ENCODE data around the gene C10orf62. TPM values are rescaled to one million over a fixed set of nuclear protein-coding genes. Genes with fewer than 3 reads are reported as not detected.
"Not testable (repeated sequence)": the region's sequence is repeated elsewhere in the genome, so short reads cannot be mapped to it uniquely, and the experiment has no call there.

The C10orf62 gene
- total and polyA plus RNA-seq, 10 of the 15 experiments (the other 5 are each of a cell fraction or from before 2014, with no cell fraction given), result not detected

DNA sequence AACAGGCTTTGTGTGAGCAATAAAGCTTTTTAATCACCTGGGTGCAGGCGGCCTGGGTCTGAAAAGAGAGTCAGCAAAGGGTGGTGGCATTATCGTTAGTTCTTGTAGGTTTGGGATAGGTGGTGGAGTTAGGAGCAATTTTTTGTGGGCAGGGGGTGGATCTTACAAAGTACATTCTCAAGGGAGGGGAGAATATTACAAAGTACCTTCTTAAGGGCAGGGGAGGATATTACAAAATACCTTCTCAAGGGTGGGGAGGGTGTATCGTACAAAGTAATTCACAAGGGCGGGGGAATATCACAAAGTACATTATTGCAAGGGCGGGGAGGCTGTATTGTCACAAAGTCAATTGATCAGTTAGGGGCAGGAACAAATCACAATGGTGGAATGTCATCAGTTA is 27.2 kb upstream of the C10orf62 start:
- WGBS (ENCODE audit: insufficient coverage, insufficient replicate concordance, low lambda C conversion rate, missing lambda C conversion rate), result 96% methylated on average over 5 of the region's 5 CpGs
- H3K4me2 ChIP-seq (ENCODE audit: control insufficient read depth, insufficient read depth); H3K9me3 ChIP-seq (replicated peaks; ENCODE audit: control insufficient read depth, insufficient read depth, low read length); POLR2A ChIA-PET; H3K27me3 ChIP-seq (replicated peaks in 1 of 2; ENCODE audit: control insufficient read depth in 2 of 2, insufficient read depth in 2 of 2, low read length in 1 of 2); H3K36me3 ChIP-seq (ENCODE audit: control insufficient read depth in 2 of 2, insufficient read depth in 2 of 2, low read length in 1 of 2); DNase-seq (ENCODE audit: low read depth, low spot score); H3K4me3 ChIP-seq; H3K4me1 ChIP-seq (ENCODE audit: control insufficient read depth, insufficient read depth, low read length); BruUV-seq (replicated peaks); in situ Hi-C loops (cut with MboI); H4K20me1 ChIP-seq (ENCODE audit: control insufficient read depth, insufficient read depth); H3K9ac ChIP-seq (ENCODE audit: control insufficient read depth, insufficient read depth, low read length); H3K27ac ChIP-seq (ENCODE audit: control insufficient read depth, insufficient read depth); SMC1A ChIA-PET (ENCODE audit: uncharacterized antibody, unreplicated experiment); FAIRE-seq; H3K79me2 ChIP-seq (ENCODE audit: control insufficient read depth, insufficient read depth, low read length); intact Hi-C loops (cut with micrococcal nuclease; ENCODE audit: unreplicated experiment); H2AFZ ChIP-seq (ENCODE audit: control insufficient read depth, low read depth, low read length); RAD21 ChIA-PET (ENCODE audit: unreplicated experiment); ATAC-seq: not testable (repeated sequence)
- CTCF ChIA-PET, result interaction anchor here (1.2 kb wide), 1 partner anchor 10 kb away, joined by 3 read pairs; no protein-coding TSS in a partner anchor

DNA sequence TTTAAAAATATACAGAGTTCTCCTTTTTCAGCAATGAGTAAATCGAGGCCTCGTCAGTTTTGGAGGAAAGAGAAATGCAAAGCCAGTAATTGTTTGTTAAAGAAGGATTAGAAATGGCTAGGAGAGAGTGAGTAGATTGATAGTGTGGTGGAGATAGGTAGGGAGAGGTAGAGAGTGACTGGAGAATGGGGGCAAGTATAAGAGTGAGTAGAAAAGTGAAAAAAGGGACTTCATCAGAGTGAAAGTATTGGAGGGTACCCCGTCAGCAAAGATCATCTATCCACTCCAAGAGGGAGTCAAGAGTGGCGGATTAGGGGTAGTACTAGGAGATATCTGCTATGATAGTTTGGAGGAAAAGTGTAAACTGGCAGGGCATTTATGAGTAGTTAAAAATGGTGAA is 26.2 kb upstream of the C10orf62 start:
- WGBS (ENCODE audit: insufficient coverage, insufficient replicate concordance, low lambda C conversion rate, missing lambda C conversion rate), result 80% methylated on average over 4 of the region's 4 CpGs
- ChIA-PET SMC1A (ENCODE audit: uncharacterized antibody, unreplicated experiment) (no interaction called here), CTCF (no interaction called here), POLR2A (no interaction called here), RAD21 (ENCODE audit: unreplicated experiment) (no interaction called here)
- intact Hi-C loops (cut with micrococcal nuclease; ENCODE audit: unreplicated experiment) (no loop called here), in situ Hi-C loops (cut with MboI) (no loop called here)
- Histone ChIP-seq H3K4me3 (no peak overlapping the region), H2AFZ (ENCODE audit: control insufficient read depth, low read depth, low read length) (no peak overlapping the region), H4K20me1 (ENCODE audit: control insufficient read depth, insufficient read depth) (no peaks in the 10 kb centered on the region), H3K9ac (ENCODE audit: control insufficient read depth, insufficient read depth, low read length) (no peak overlapping the region), H3K36me3 (ENCODE audit: control insufficient read depth in 2 of 2, insufficient read depth in 2 of 2, low read length in 1 of 2) (no peaks in the 10 kb centered on the region), H3K4me2 (ENCODE audit: control insufficient read depth, insufficient read depth) (no peak overlapping the region), H3K4me1 (ENCODE audit: control insufficient read depth, insufficient read depth, low read length) (peaks cover 5% of the 10 kb centered on the region), H3K79me2 (ENCODE audit: control insufficient read depth, insufficient read depth, low read length) (no peaks in the 10 kb centered on the region), H3K27ac (ENCODE audit: control insufficient read depth, insufficient read depth) (no peak overlapping the region), H3K27me3 (replicated peaks in 1 of 2; ENCODE audit: control insufficient read depth in 2 of 2, insufficient read depth in 2 of 2, low read length in 1 of 2) (no peaks in the 10 kb centered on the region), H3K9me3 (replicated peaks; ENCODE audit: control insufficient read depth, insufficient read depth, low read length) (no peaks in the 10 kb centered on the region; the same call in 2 of the 3 replicates)
- no peak for FAIRE-seq
- no peak for DNase-seq (ENCODE audit: low read depth, low spot score)
- ATAC-seq, result no peak
- no TSS peak for BruUV-seq (replicated peaks)
- TF ChIP-seq, protein P1, sequence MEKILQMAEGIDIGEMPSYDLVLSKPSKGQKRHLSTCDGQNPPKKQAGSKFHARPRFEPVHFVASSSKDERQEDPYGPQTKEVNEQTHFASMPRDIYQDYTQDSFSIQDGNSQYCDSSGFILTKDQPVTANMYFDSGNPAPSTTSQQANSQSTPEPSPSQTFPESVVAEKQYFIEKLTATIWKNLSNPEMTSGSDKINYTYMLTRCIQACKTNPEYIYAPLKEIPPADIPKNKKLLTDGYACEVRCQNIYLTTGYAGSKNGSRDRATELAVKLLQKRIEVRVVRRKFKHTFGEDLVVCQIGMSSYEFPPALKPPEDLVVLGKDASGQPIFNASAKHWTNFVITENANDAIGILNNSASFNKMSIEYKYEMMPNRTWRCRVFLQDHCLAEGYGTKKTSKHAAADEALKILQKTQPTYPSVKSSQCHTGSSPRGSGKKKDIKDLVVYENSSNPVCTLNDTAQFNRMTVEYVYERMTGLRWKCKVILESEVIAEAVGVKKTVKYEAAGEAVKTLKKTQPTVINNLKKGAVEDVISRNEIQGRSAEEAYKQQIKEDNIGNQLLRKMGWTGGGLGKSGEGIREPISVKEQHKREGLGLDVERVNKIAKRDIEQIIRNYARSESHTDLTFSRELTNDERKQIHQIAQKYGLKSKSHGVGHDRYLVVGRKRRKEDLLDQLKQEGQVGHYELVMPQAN (conservative IDR thresholded peaks at IDR 0.05), result no peak
- TF ChIP-seq FOXK2 (IDR thresholded peaks at IDR 0.05), result no peak
- no peak for TF ChIP-seq NFYB (IDR thresholded peaks at IDR 0.05; ENCODE audit: insufficient read depth, low read depth, low read length)
- TF ChIP-seq MXI1 (IDR thresholded peaks at IDR 0.05; ENCODE audit: low read depth, low read length), result no peak
- TF ChIP-seq, protein P2, sequence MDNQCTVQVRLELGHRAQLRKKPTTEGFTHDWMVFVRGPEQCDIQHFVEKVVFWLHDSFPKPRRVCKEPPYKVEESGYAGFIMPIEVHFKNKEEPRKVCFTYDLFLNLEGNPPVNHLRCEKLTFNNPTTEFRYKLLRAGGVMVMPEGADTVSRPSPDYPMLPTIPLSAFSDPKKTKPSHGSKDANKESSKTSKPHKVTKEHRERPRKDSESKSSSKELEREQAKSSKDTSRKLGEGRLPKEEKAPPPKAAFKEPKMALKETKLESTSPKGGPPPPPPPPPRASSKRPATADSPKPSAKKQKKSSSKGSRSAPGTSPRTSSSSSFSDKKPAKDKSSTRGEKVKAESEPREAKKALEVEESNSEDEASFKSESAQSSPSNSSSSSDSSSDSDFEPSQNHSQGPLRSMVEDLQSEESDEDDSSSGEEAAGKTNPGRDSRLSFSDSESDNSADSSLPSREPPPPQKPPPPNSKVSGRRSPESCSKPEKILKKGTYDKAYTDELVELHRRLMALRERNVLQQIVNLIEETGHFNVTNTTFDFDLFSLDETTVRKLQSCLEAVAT (IDR thresholded peaks at IDR 0.05), result no peak
- no peak for TF ChIP-seq EED (IDR thresholded peaks at IDR 0.05; ENCODE audit: low read depth)
- no peak for TF ChIP-seq EP300 (IDR thresholded peaks at IDR 0.05; ENCODE audit: borderline replicate concordance in 1 of 2, control insufficient read depth in 1 of 2, low read depth in 2 of 2, low read length in 2 of 2)
- no peak for TF ChIP-seq ASH2L (IDR thresholded peaks at IDR 0.05; ENCODE audit: borderline replicate concordance, low read depth)
- TF ChIP-seq IKZF1 (conservative IDR thresholded peaks at IDR 0.05), result no peak
- no peak for TF ChIP-seq TCF7 (IDR thresholded peaks at IDR 0.05; ENCODE audit: borderline replicate concordance)
- TF ChIP-seq CREM (IDR thresholded peaks at IDR 0.05; ENCODE audit: low read depth), result no peak
- TF ChIP-seq, protein P3, sequence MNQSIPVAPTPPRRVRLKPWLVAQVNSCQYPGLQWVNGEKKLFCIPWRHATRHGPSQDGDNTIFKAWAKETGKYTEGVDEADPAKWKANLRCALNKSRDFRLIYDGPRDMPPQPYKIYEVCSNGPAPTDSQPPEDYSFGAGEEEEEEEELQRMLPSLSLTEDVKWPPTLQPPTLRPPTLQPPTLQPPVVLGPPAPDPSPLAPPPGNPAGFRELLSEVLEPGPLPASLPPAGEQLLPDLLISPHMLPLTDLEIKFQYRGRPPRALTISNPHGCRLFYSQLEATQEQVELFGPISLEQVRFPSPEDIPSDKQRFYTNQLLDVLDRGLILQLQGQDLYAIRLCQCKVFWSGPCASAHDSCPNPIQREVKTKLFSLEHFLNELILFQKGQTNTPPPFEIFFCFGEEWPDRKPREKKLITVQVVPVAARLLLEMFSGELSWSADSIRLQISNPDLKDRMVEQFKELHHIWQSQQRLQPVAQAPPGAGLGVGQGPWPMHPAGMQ (IDR thresholded peaks at IDR 0.05; ENCODE audit: borderline replicate concordance), result no peak
